Fibroblast of skin of right biceps (primary cell): ENCODE data around the gene FAAH2.
"Not testable (repeated sequence)": the region's sequence is repeated elsewhere in the genome, so short reads cannot be mapped to it uniquely, and the experiment has no call there.

Source experiments
- DNase-seq: peaks from one replicate; pipeline ENCODE4 v3.0.0-alpha.2; 2013

The FAAH2 gene

DNA sequence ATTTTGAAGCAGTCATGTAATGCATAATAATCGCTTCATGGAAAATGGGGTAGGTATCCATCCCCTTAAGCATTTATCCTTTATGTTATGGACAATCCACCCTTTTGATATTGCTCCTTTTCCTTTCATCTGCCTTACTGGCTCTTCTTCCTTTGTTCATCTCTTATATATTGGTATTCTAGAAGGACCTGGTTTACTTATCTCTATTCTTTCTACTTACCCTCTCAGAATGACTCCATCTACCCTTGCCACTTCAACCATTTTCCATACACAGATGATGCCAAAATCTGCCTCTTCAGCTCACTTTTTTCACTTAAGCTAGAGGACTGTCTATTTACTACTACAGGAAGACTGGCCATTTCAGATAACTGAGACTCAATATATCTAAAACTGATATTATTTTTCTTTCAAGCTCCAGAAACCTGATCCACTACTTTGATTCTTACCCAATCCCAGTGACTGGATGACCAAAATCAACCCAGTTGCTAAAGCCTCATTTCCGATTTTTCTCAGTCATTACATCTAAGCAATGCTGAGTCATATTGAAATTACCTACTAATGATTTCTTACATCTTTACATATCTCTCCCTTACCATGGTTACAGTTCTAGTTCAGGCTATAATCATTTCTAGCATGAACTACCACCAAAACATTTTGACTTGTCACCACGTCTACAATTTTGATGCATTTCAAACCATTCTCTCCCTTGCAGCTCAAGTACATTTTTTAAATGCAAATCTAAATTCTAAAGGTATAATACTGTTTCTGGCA is 93.7 kb downstream of the FAAH2 start:
- no peak for DNase-seq

DNA sequence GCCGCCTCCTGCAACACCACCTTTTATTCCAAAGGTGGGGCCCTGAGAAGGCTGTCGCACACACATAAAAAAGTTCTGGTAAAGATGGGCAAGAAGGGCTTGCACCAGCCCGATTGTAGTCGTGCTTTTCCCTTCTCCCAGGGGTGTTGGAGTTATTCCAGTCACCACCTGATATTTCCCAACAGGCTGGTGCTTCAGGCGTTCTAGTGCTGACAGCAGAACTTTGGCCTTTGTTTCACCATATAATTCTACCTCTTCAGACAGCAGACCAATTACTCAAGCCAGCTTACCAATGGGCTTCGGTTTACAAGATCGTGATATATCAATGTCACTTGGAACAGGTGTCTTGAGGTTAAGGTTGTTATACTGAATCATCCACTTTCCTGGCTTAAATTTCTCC is 107.7 kb downstream of the FAAH2 start:
- not testable (repeated sequence) for DNase-seq

DNA sequence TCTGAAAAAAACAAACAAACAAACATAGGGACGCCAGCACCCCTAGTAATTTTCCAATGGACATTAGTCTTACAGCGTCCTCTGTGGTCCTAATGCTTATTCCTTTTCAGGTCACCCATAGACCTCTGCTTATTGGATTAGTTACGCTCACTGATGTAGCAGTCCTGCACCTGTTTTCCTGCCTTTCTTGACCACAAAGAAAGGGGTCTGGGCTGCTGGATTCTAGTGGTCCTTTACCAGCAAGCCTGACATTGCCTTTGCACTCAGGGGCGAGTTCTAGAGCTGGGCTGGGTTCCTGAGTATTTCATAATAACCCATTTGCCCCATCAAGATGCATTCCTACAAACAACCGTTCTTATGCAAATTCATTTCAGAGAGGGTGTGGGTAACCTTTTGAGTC is 116.7 kb downstream of the FAAH2 start:
- not testable (repeated sequence) for DNase-seq

DNA sequence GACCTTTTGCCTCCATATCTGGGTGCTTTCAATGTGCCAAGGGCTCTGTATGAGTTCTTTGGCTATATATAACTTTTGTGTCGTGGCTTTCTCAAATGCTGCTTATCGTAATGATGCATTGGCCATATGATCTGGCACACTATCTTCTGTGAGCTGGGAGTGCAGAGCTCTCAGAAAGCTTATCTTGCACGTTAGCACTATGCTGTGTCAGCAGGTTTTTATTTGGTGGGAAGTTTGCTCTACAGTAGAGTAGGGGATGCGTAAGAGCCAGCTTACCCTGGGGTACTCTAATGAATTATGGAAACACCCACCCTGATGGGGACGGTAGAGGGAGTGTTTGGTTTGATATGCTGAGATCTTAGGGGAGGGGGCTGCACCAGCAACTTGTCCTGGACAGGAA is 119.6 kb downstream of the FAAH2 start:
- DNase-seq, result no peak

DNA sequence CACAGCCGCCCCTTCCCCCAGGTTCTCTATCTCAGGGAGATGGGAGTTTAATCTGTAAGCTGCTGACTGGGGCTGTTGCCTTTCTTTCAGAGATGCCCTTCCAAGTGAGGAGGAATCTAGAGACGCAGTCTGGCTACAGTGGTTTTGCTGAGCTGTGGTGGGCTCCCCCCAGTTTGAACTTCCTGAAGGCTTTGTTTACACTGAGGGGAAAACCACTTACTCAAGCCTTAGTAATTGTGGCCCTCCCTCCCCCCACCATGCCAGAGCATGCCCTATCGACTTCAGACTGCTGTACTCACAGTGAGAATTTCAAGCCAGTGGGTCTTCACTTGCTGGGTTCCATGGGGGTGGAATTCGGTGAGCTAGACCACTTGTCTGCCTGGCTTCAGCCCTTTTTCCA is 131.3 kb downstream of the FAAH2 start:
- no peak for DNase-seq

DNA sequence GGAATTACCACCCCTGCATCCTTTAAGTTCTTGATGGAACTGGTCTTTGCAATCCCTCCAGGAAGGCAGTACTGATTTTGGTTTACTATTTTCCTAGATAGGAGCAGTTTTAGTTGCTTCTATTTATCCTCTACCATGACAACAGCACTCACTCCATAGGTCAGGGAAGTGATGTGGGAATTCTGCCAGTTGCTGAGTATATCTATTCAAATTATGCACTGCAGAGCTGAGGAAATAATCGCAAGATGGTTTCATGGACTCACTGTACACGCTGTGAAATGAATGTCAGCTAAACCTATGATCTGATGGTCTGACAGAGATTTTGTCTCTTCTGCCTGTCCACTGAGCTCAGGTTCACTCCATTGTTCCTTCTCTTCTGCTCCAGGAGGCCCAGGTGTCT is 135.8 kb downstream of the FAAH2 start:
- no peak for DNase-seq

DNA sequence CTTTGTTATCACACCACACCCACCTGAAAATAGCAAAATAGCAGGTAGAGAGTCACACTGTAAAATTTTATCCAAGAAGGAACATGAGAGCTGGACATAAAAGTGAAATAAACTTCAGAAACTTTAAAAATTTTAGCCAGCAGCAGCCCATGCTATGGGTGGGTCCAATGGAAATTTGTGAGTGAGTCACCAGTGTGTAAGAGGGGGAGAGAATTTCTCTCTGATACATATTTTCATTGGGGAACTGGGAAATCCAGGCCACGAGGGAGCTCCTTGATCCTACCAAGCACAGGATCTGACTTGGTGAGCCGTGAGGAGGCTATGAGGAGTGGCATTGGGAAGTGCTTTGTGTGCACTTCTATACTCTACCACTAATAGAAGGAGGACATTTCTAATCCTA is 136.3 kb downstream of the FAAH2 start:
- DNase-seq, result no peak

DNA sequence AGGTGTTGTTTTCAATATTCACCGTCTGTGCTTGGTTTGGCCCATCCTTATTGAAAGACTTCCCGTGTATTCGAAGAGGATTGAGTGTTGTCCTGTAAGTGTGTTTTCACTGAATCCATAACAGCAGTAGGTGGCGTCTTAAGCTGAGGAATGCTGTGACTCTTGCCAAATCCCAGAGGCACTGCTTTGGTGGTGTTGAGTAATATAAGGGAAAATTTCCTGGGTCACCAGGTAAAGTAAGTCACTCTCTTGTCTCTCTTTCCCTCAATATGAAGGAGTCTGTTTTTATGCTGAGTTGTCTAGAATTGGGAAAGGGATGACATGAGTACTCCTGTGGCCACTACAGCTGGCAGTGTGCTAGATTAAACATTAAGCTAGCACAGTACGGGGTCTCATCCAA is 158.6 kb downstream of the FAAH2 start:
- no peak for DNase-seq

DNA sequence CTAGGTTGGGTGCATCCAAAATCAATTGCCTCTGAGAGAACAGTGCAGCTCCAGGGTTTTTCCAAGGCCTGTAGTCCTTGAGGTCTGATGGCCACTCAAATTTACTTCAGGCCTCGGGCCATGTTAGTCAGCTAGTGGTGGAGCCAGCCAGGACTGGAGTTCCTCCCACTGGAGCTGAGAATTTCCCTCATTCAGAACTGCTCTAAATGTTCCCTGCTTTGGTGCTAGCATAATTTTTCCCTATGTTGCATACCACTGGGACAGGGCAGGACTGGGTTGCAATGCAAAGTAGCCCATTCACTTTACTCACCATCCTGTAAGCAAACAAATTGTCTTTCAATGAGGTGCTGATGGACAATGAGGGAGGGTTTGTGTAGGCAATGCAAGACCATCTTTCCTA is 159.3 kb downstream of the FAAH2 start:
- DNase-seq, result no peak

DNA sequence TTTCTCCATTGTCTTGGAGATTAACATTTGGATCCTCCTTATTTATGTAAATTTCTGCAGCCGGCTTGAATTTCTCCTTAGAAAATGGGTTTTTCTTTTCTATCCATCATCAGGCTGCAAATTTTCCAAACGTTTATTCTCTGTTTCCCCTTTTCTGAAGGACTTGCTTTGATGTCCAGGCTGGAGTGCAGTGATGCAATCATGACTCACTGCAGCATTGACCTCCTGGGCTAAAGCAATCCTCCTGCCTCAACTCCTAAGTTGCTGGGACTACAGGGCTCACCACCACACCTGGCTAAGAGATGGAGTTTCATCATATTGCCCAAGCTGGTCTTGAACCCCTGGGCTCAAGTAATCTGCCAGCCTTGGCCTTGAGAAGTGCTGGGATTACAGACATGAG is 161.3 kb downstream of the FAAH2 start:
- DNase-seq, result no peak

DNA sequence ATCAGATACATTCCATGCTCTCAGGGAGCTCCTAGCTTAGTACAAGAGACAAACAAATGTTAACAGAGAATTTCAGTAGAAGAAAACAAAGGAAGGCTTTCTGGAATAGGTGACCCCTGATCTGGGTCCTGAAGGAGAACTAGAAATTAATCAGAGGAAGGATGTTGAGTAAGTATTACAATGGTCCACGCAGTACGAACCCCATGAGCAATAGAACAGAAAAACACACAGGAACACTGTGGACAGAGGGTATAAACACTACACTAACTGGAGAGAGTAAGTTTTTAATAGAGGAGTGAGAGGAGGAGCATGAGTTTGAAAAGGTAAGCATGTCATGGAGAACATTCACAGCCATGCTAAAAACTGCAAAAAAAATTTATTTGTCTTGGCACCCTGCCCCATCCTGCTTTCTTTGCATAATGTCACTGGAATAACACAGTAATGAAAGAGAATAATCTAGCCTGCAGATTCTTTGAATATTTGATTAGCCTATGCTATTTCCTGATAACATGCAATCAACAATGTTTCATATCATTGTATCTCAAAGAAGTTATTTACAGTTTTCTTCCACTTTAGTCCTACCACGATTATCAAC is 165.0 kb downstream of the FAAH2 start:
- DNase-seq, result no peak

DNA sequence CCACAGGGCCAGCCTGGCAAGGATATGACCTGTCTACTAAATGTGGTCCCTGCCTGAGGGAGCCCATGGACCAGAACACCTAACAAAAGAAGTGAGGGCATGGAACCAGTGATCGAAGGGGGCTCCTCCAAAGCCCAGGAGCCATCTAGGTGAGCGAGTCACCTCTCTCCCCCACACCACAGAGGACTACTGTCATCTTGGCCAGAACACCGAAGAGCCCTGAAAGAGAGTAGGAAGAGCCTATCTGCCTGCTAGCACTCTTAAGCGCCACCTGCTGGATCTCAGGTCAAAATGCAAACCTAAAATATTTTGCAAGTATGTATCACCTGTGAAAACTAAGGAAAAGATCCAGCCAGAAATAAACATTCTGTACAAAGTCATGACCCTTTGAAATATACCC is 167.4 kb downstream of the FAAH2 start:
- DNase-seq, result no peak

DNA sequence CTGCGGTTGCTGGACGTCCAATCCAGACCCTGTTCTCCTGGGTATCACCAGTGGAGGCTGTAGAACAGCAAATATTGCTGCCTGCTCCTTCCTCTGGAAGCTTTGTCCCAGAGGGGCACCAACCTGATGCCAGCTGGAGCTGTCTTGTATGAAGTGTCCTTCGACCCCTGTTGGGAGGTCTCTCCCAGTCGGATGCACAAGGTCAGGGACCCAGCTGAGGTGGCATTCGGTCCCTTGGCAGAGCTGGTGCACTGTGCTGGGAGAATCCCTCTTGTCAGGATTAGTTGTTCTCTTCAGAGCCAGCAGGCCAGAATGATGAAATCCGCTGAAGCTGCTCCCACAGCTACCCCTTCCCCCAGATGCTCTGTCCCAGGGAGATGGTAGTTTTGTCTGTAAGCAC is 195.0 kb downstream of the FAAH2 start:
- DNase-seq, result no peak

DNA sequence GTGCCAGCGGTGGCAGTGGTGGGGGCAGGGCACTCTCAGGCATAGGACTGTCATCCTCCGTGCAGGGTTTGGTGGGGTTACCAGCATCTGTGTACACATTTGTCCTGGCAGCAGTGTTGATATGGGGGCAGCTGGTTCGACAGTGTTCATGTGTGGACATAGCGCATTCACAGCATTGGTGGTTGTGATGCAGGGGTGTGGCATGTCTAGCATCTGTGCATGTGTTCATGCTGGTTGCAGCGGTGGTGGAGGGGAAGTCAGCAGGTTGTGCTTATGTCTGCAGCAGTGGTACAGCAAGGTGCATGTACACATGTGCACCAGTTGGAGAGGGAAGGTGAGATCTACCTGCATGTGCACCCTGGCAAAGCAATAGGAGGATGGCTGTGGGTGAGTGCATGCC is 230.0 kb downstream of the FAAH2 start:
- no peak for DNase-seq

DNA sequence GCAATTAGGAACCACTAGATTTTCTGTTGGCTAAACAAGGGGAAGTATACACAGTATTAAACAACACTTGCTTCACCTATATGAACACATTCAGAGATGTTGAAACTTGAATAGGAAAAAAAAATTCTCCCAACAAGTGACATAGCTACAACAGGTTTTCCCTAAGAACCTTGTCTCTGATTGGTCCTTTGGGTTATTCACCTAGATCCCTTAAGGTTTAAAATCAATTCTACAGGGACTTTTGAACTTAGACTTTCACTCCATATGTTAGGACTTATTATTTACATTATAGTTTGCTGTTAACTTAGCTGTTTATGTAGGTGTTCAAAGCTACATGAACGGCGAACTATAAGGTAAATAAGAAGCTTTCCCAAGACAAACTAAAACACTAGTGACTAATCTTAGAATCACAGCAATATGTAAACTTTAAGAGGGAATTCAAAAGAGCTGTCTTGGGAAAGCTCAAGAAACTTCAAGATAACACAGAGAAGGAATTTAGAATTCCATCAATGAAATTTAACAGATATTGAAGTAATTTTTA is 233.1 kb downstream of the FAAH2 start:
- DNase-seq, result no peak

DNA sequence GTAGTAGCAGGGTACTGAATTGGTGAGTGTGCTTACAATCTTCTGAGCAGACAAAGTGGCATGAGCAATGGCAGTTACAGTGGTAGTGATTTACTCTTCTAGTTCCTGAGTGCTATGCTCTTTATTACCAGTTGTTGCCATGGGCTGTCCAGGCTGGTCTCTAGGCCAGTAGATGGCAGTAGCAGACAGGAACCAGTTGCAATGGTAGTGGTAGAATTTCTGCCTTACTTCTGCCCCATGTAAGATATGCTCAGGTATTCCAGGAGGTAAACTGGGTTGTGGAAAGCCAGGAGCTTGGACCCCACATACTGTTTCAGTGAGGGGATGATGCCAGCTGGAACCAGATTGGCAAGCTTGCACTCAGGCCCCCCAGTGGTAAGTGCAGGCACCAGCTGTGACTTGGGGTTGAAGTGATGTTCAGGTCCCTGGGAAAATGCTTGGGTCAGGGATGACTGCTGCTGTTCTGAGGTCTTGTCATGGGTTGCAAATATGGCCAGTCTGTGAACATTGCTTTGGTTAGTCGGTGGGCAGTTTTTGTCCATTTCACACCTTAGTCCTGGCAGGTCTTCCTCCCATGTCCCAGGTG is 242.3 kb downstream of the FAAH2 start:
- no peak for DNase-seq
